Nucleus accumbens (tissue), 56 donors: ENCODE data around the gene RPTOR.

ENCODE experiments used
- DNase-seq, 56 donors: peaks; one replicate each; lab custom pipeline; 2025; lab: John Stamatoyannopoulos, UW

RPTOR gene

GRCh38 chr17:80941743-80942422 lies 397.2 kb downstream of the RPTOR start:
- peak in 1 of 56 donors; percentile 50 for DNase-seq

- DNase-seq = peak in 51 of 56 donors; percentile 9 to 90 (median 55)
Observed at GRCh38 chr17:80942423-80943345, 398.0 kb downstream of the RPTOR start.

- no peak for DNase-seq
Observed at GRCh38 chr17:80943346-80944145, 398.9 kb downstream of the RPTOR start.

GRCh38 chr17:80944326-80944725 lies 399.7 kb downstream of the RPTOR start:
- DNase-seq = no peak

GRCh38 chr17:80945736-80946135 lies 401.1 kb downstream of the RPTOR start:
- no peak for DNase-seq

- DNase-seq = no peak
Observed at GRCh38 chr17:80946449-80946848, 401.8 kb downstream of the RPTOR start.

- no peak for DNase-seq
Observed at GRCh38 chr17:80947200-80947940, 402.7 kb downstream of the RPTOR start.

- no peak for DNase-seq
Observed at GRCh38 chr17:80948019-80948975, 403.7 kb downstream of the RPTOR start.

GRCh38 chr17:80948976-80949450 lies 404.4 kb downstream of the RPTOR start:
- no peak for DNase-seq

GRCh38 chr17:80949451-80950421 lies 405.1 kb downstream of the RPTOR start:
- no peak for DNase-seq

- DNase-seq = no peak
Observed at GRCh38 chr17:80950466-80951120, 406.0 kb downstream of the RPTOR start.

- DNase-seq = no peak
Observed at GRCh38 chr17:80951121-80952090, 406.8 kb downstream of the RPTOR start.

- no peak for DNase-seq
Observed at GRCh38 chr17:80952291-80952690, 407.7 kb downstream of the RPTOR start.

GRCh38 chr17:80953471-80954315 lies 409.1 kb downstream of the RPTOR start:
- DNase-seq = no peak

GRCh38 chr17:80955078-80955477 lies 410.4 kb downstream of the RPTOR start:
- DNase-seq = no peak
